GM11168 (cell line): ENCODE data around the gene NCKIPSD.

Experiments
- in situ Hi-C: fragments of 300-500 bp; cut with MboI; formaldehyde crosslinking; loops from one replicate; pipeline ENCODE4 v1.12.0; 2022; ENCODE audit warnings: low sequenced_read_pairs; ENCODE audit not compliant: unreplicated experiment

NCKIPSD gene

GRCh38 chr3:48679411-48680391 is 6.0 kb downstream of the NCKIPSD start:
- in situ Hi-C loops, result no loop called here

- in situ Hi-C loops, result no loop called here
Observed at GRCh38 chr3:48678566-48679380, 6.9 kb downstream of the NCKIPSD start.

- in situ Hi-C loops, result no loop called here
Observed at GRCh38 chr3:48678056-48678455, 7.7 kb downstream of the NCKIPSD start.

- in situ Hi-C loops, result no loop called here
Observed at GRCh38 chr3:48674505-48674904, 11.2 kb downstream of the NCKIPSD start.

- in situ Hi-C loops, result no loop called here
Observed at GRCh38 chr3:48672522-48672921, 13.2 kb downstream of the NCKIPSD start.

- in situ Hi-C loops, result no loop called here
Observed at GRCh38 chr3:48664929-48665328, 20.8 kb downstream of the NCKIPSD start.

GRCh38 chr3:48664313-48664644 is 21.4 kb downstream of the NCKIPSD start:
- in situ Hi-C loops, result no loop called here

GRCh38 chr3:48663489-48664312 is 22.0 kb downstream of the NCKIPSD start:
- in situ Hi-C loops, result no loop called here

GRCh38 chr3:48662753-48663488 is 22.8 kb downstream of the NCKIPSD start, which contains the start of gene CELSR3:
TSS of gene CELSR3 (minus strand) at chr3:48662886. CDS start at chr3:48662634, 252 bp downstream.
- in situ Hi-C loops, result no loop called here

- in situ Hi-C loops, result no loop called here
Observed at GRCh38 chr3:48662145-48662752, 23.5 kb downstream of the NCKIPSD start.

- in situ Hi-C loops, result no loop called here
Observed at GRCh38 chr3:48661501-48662144, 24.1 kb downstream of the NCKIPSD start.

- in situ Hi-C loops, result no loop called here
Observed at GRCh38 chr3:48660800-48661400, 24.8 kb downstream of the NCKIPSD start.

- in situ Hi-C loops, result no loop called here
Observed at GRCh38 chr3:48656841-48657281, 28.9 kb downstream of the NCKIPSD start.

GRCh38 chr3:48656061-48656840 is 29.5 kb downstream of the NCKIPSD start:
- in situ Hi-C loops, result no loop called here

- in situ Hi-C loops, result no loop called here
Observed at GRCh38 chr3:48655606-48656005, 30.1 kb downstream of the NCKIPSD start.

- in situ Hi-C loops, result no loop called here
Observed at GRCh38 chr3:48655063-48655462, 30.7 kb downstream of the NCKIPSD start.

GRCh38 chr3:48652923-48653715 is 32.6 kb downstream of the NCKIPSD start:
- in situ Hi-C loops, result no loop called here
